ENCODE data around the gene ERBB4. TPM values are rescaled to one million over a fixed set of nuclear protein-coding genes. Genes with fewer than 3 reads are reported as not detected.

Gene ERBB4
- not detected in 2 replicates for total RNA-seq

GRCh38 chr2:212538305-212539071, at the start of gene ERBB4:
TSS of gene ERBB4 (minus strand) at chr2:212538802. CDS start at chr2:212538530, 272 bp downstream.
- intact Hi-C loops (cut with micrococcal nuclease), result no loop called here

- intact Hi-C loops (cut with micrococcal nuclease), result no loop called here
These were observed 41.5 kb upstream of the ERBB4 start for GRCh38 chr2:212580117-212580516.

- intact Hi-C loops (cut with micrococcal nuclease), result no loop called here
These were observed 17.7 kb upstream of the ERBB4 start for GRCh38 chr2:212556296-212556695.

GRCh38 chr2:212554233-212554632, 15.6 kb upstream of the ERBB4 start:
- intact Hi-C loops (cut with micrococcal nuclease), result no loop called here

- intact Hi-C loops (cut with micrococcal nuclease), result no loop called here
These were observed 11.3 kb upstream of the ERBB4 start for GRCh38 chr2:212549941-212550340.

GRCh38 chr2:212549463-212549862, 10.9 kb upstream of the ERBB4 start:
- intact Hi-C loops (cut with micrococcal nuclease), result no loop called here

GRCh38 chr2:212548455-212548819, 9.8 kb upstream of the ERBB4 start:
- intact Hi-C loops (cut with micrococcal nuclease), result no loop called here

GRCh38 chr2:212547716-212548454, 9.3 kb upstream of the ERBB4 start:
- intact Hi-C loops (cut with micrococcal nuclease), result no loop called here

GRCh38 chr2:212546669-212547068, 8.1 kb upstream of the ERBB4 start:
- intact Hi-C loops (cut with micrococcal nuclease), result no loop called here

- intact Hi-C loops (cut with micrococcal nuclease), result no loop called here
These were observed 1.7 kb upstream of the ERBB4 start for GRCh38 chr2:212540341-212540740.

GRCh38 chr2:212539072-212539880, 674 bp upstream of the ERBB4 start:
- intact Hi-C loops (cut with micrococcal nuclease), result no loop called here

- intact Hi-C loops (cut with micrococcal nuclease), result no loop called here
These were observed 787 bp downstream of the ERBB4 start for GRCh38 chr2:212537726-212538304.

GRCh38 chr2:212536817-212537725, 1.5 kb downstream of the ERBB4 start:
- intact Hi-C loops (cut with micrococcal nuclease), result no loop called here

GRCh38 chr2:212535996-212536816, 2.4 kb downstream of the ERBB4 start:
- intact Hi-C loops (cut with micrococcal nuclease), result no loop called here

- intact Hi-C loops (cut with micrococcal nuclease), result no loop called here
These were observed 4.3 kb downstream of the ERBB4 start for GRCh38 chr2:212534336-212534735.

GRCh38 chr2:212532585-212532984, 6.0 kb downstream of the ERBB4 start:
- intact Hi-C loops (cut with micrococcal nuclease), result no loop called here

GRCh38 chr2:212532087-212532486, 6.5 kb downstream of the ERBB4 start:
- intact Hi-C loops (cut with micrococcal nuclease), result no loop called here

GRCh38 chr2:212531499-212531898, 7.1 kb downstream of the ERBB4 start:
- intact Hi-C loops (cut with micrococcal nuclease), result no loop called here

GRCh38 chr2:212530991-212531390, 7.6 kb downstream of the ERBB4 start:
- intact Hi-C loops (cut with micrococcal nuclease), result no loop called here

- intact Hi-C loops (cut with micrococcal nuclease), result no loop called here
These were observed 8.2 kb downstream of the ERBB4 start for GRCh38 chr2:212530373-212530772.

Data from T-helper 1 cell treated with Interleukin-12 subunit alpha and Interleukin-12 subunit beta and Interleukin-4 antibody, amounts not matched to agents 30 ng/mL and 1 ng/mL, for 36 hours (primary cell).